ENCODE data around the gene ZW10.

Gene ZW10

DNA sequence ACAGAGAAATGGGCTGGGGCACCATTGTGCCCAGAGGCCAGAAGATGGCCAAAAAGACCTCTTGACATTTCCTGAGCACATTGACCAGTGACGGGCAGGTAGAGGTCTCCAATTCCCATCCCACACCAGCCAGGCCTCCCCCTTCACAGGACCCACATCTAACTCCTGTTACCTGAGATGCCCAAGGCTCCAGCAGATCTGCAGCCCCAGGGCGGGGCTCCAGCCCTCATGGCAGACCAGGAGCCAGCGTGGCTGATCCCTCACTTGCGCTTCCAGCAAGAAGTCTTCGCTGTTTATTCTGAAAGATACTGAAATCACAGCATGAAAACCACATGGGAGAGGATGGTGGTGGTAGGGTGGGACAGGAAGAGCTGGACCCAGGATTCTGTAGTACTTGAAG lies 76.4 kb downstream of the ZW10 start:
- DNase-seq = no peak

DNA sequence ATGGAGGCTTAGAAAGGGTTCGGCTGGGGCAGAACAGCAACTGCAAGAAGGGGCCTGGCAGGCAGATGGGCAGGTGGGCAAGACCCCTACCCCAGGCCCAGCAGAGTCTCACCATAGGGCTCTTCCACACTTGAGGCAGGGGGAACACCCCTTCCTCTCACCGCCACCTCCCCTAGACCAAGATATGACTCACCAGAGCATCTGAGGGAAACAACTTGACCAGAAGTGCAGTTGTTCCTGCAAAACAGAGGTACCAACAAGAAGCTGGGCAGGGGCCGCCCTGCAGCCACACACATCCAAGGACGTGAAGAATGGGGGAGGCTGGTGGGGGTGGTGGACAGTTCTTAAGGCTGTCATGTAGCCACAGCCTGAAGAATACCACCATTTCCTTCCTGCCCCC lies 78.3 kb downstream of the ZW10 start:
- DNase-seq = no peak

- no peak for DNase-seq
Measured at GRCh38 chr11:113694390-113694789, 79.1 kb downstream of the ZW10 start.

DNA sequence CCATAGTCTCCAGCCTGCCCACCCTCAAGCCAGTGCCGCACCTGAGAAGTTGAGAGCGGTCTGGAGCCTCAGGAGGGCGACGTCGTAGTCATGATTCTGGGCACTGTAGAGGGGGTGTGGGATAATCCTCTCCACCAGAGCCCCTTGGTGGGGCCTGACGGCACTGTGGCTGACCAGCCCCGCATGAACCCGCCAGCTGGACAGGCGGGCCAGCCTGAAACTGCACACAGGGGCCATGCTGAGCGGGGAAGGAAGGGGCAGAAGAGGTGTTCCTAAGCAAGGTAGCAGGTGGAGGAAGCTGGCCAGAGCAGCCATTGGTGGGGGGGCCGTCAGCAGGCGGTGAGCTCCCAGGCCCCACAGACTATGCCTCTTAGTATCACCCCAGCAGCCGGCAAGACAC lies 80.5 kb downstream of the ZW10 start:
- DNase-seq = no peak

DNA sequence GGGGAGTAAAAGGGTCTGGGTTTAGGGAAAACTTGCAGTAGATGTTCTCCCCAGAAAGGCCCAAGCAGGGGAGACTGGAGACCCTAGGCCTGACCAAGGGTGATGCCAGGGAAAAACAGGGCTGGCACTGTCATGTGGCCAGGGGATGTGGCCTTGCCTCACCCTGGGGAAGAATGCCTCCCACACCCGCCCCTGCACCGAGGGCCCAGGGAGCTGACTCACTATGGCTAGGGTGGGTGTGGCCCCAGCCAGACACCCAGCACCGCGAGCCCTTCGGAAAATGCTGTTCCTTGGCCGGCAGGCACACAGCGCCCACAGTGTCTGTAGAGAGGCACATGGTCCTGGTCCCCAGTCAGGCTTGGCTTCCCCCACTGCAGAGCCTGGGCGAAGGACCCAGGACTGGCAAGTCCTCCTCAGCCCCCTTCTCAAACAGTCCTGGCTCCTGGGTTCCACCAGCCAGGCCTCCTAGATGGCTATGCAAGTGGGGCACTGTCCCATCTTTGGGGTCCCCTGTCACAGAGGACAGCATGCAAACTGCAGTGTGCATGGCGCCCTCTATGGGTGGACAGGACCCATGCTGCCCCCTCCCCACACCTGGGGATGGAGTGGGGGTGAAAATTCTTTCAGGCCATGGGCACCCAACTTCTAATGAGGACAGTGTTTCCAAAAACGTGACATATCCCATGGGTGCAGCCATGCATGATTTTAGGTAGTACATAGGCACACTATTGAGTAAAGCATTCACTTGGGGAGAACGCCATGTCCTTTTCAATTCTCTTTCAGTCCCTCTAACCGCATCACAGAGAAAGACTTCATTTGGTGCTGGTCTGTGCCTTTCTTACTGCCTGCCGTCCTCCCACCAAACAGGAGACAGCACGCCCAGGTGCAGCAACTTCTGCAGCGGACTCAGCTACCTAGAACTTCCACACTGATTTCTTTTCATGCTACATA lies 82.6 kb downstream of the ZW10 start:
- peak; percentile 49 for DNase-seq

GRCh38 chr11:113689768-113690618 lies 83.5 kb downstream of the ZW10 start:
- no peak for DNase-seq

DNA sequence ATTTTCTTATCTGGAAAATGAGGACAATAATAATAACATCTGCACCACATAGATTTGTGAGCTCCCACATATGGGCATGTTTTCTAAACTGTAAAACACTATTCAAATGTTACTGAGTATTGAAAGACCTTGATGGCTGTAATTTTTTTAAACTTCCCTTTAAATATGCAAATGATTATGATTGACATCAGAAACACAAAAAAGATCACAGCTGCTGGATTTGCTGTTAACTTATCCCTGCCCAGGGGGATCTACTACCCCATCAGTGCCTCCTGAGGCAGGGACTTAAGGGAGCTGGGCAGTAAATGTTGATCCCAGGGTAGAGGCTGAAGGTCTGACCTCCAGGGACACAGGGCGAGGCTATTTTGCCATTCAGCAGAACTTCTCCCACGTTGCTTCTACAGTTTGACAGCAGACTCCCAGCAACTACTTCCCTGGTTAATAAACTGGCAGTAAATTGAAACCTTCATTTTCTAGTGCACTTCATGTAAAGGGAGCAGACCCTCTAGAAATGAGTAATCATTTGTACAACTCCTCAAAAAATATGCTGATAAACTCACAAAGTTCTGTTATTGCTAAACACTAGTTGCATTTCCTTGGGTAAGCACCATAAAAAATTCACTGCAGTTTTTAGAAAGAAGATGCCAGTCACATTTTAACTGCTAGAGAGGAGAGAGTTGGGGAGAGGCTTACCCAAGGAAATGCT lies 87.7 kb downstream of the ZW10 start:
- DNase-seq = no peak

DNA sequence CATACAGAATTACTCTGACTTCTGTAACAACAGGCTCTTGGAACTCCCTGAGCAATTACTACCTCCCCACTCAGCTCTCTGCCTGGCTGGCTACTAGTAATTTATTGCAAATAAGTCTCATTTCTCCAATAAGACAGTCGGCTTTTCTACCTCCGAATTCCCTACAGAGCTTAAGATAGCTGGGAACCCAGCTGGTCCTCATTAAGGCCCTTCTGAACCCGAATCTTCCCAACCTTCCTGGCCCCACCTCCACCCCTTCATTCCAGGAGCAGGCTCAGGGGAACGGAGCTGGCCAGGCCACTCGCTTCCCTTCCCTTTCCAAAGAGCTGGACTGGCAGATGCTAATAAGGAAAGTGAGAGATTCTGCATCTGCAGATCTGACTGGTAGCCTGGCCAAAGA lies 89.0 kb downstream of the ZW10 start:
- no peak for DNase-seq

DNA sequence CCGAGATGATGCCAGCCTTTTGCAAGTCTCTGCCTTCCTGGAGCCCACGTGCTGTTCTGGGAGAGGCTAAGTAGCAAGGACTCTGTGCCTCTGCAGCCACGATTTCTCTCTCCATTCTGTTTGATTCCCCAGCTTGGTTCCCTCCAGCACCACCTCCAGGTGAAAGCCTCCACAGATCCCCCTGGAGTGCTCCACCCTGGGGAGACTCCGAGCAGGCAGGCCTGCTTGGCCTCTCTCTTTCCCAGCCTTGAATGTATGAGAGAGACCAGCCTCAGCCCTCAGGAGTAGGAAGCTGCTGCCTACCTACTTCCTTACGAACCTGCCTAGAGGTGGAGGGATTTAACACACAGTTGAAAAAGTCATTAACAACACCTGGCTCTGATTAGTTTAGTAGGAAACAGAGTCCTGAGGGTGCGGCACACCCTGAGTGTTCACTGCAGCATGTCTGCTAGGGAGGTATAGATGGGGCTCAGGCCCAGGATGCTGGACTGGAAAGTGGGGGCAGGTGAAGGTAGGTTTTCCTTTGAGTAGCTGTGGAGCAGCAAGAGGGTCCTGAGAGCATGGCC lies 89.9 kb downstream of the ZW10 start:
- DNase-seq = no peak

Measured in NCI-H82 (cell line).